WTC11 (cell line): Measurements from ENCODE around the gene PLEK.

Source experiments
- ESRRA ChIP-seq: sonication (generic); formaldehyde crosslinking; IDR thresholded peaks from 2 replicates; pipeline ENCODE4 v1.8.1; 2022; ENCODE audit warnings: mild to moderate bottlenecking, missing genetic modification reagents, borderline replicate concordance
- GABPB1 ChIP-seq: sonication (generic); formaldehyde crosslinking; IDR thresholded peaks from 2 replicates; pipeline ENCODE4 v1.8.1; 2023; ENCODE audit warnings: mild to moderate bottlenecking, missing genetic modification reagents
- MYBL2 ChIP-seq: sonication (generic); formaldehyde crosslinking; IDR thresholded peaks from 2 replicates; pipeline ENCODE4 v1.8.1; 2023; ENCODE audit warnings: mild to moderate bottlenecking, moderate library complexity, missing genetic modification reagents
- RELA ChIP-seq: sonication (generic); formaldehyde crosslinking; IDR thresholded peaks from 2 replicates; pipeline ENCODE4 v1.8.1; 2022; ENCODE audit warnings: missing genetic modification reagents, mild to moderate bottlenecking, borderline replicate concordance
- SP1 ChIP-seq: sonication (generic); formaldehyde crosslinking; conservative IDR thresholded peaks from 2 replicates; pipeline ENCODE4 v1.8.1; 2022; ENCODE audit warnings: missing genetic modification reagents
- TF ChIP-seq, protein P1 (sequence below): sonication (generic); formaldehyde crosslinking; conservative IDR thresholded peaks from 2 replicates; pipeline ENCODE4 v1.8.1; 2022; ENCODE audit warnings: mild to moderate bottlenecking, missing genetic modification reagents
- TF ChIP-seq, protein P2 (sequence below): fragments of 200-600 bp; IDR thresholded peaks from 2 replicates; pipeline ENCODE4 v1.8.0; 2022; ENCODE audit warnings: antibody characterized with exemption
- TF ChIP-seq, protein P3 (sequence below): fragments of 250-450 bp; sonication (Bioruptor Pico); IDR thresholded peaks from 2 replicates; pipeline ENCODE4 v2.1.2; 2022; ENCODE audit warnings: mild to moderate bottlenecking, moderate library complexity
- TF ChIP-seq, protein P4 (sequence below): sonication (generic); formaldehyde crosslinking; IDR thresholded peaks from 2 replicates; pipeline ENCODE4 v1.8.1; 2022; ENCODE audit warnings: mild to moderate bottlenecking, moderate library complexity, missing genetic modification reagents
- TF ChIP-seq, protein P5 (sequence below): sonication (generic); formaldehyde crosslinking; IDR thresholded peaks from 2 replicates; pipeline ENCODE4 v1.8.1; 2023; ENCODE audit warnings: mild to moderate bottlenecking, missing genetic modification reagents, moderate library complexity

DNA sequence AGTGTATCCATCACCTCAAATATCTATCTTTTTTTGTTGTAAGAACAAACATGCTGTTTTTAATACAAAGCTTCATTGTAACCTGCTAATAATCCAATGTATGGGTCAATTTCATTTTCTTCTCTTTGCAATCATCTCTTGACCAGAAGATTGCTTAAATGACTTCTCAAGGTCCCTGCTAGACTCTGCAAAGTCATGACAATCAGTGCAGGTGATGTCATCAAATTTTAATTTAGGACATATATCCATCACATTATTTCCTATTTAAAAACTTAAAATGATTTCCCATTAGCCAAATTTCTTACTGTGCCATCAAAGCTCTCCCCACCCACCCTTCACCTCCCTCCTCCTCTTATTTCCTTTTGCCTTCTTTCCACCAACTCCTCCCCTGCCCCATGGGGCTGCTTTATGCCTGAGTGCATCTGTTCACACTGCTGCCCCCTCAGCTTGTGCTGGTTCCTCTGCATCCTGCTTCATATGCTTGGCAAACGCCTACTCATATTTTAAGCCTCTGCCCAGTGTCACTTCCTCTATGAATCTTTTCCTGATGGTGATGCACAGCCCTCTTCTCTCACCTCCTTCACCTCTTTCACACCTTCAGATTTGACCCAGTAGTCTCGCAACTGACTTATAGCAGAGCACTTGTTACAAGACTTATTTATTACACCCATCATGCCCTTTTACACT lies 20.3 kb downstream of the PLEK start:
- TF ChIP-seq, protein P1, sequence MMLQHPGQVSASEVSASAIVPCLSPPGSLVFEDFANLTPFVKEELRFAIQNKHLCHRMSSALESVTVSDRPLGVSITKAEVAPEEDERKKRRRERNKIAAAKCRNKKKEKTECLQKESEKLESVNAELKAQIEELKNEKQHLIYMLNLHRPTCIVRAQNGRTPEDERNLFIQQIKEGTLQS: no peak
- TF ChIP-seq, protein P2, sequence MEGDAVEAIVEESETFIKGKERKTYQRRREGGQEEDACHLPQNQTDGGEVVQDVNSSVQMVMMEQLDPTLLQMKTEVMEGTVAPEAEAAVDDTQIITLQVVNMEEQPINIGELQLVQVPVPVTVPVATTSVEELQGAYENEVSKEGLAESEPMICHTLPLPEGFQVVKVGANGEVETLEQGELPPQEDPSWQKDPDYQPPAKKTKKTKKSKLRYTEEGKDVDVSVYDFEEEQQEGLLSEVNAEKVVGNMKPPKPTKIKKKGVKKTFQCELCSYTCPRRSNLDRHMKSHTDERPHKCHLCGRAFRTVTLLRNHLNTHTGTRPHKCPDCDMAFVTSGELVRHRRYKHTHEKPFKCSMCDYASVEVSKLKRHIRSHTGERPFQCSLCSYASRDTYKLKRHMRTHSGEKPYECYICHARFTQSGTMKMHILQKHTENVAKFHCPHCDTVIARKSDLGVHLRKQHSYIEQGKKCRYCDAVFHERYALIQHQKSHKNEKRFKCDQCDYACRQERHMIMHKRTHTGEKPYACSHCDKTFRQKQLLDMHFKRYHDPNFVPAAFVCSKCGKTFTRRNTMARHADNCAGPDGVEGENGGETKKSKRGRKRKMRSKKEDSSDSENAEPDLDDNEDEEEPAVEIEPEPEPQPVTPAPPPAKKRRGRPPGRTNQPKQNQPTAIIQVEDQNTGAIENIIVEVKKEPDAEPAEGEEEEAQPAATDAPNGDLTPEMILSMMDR: no peak
- TF ChIP-seq GABPB1: no peak
- TF ChIP-seq, protein P3, sequence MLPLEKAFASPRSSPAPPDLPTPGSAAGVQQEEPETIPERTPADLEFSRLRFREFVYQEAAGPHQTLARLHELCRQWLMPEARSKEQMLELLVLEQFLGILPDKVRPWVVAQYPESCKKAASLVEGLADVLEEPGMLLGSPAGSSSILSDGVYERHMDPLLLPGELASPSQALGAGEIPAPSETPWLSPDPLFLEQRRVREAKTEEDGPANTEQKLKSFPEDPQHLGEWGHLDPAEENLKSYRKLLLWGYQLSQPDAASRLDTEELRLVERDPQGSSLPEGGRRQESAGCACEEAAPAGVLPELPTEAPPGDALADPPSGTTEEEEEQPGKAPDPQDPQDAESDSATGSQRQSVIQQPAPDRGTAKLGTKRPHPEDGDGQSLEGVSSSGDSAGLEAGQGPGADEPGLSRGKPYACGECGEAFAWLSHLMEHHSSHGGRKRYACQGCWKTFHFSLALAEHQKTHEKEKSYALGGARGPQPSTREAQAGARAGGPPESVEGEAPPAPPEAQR (CRISPR knock-in tag): no peak
- TF ChIP-seq, protein P4, sequence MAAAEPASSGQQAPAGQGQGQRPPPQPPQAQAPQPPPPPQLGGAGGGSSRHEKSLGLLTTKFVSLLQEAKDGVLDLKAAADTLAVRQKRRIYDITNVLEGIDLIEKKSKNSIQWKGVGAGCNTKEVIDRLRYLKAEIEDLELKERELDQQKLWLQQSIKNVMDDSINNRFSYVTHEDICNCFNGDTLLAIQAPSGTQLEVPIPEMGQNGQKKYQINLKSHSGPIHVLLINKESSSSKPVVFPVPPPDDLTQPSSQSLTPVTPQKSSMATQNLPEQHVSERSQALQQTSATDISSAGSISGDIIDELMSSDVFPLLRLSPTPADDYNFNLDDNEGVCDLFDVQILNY: no peak
- no peak for TF ChIP-seq RELA (CRISPR knock-in tag)
- TF ChIP-seq MYBL2: no peak
- no peak for TF ChIP-seq SP1
- TF ChIP-seq, protein P5, sequence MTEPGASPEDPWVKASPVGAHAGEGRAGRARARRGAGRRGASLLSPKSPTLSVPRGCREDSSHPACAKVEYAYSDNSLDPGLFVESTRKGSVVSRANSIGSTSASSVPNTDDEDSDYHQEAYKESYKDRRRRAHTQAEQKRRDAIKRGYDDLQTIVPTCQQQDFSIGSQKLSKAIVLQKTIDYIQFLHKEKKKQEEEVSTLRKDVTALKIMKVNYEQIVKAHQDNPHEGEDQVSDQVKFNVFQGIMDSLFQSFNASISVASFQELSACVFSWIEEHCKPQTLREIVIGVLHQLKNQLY (CRISPR knock-in tag): no peak
- no peak for TF ChIP-seq ESRRA (CRISPR knock-in tag)
